ENCODE data around the gene TLR2. TPM values are rescaled to one million over a fixed set of nuclear protein-coding genes. Genes with fewer than 3 reads are reported as not detected.

The TLR2 gene
- total RNA-seq, 1 experiment from 2014 or later = 0.23 TPM

- Mint-ChIP-seq H3K27ac (ENCODE audit: low read depth, unreplicated experiment) (peak overlapping the region; percentile 83), H3K36me3 (ENCODE audit: insufficient read depth, unreplicated experiment) (no peaks in the 10 kb centered on the region), H3K4me3 (ENCODE audit: unreplicated experiment) (peak overlapping the region; percentile 15), H3K4me1 (ENCODE audit: insufficient read depth, unreplicated experiment) (peaks cover 44% of the 10 kb centered on the region), H3K27me3 (ENCODE audit: insufficient read depth, unreplicated experiment) (no peaks in the 10 kb centered on the region), H3K9me3 (ENCODE audit: unreplicated experiment) (no peaks in the 10 kb centered on the region)
- BruUV-seq (replicated peaks) = no TSS peak
- intact Hi-C loops (cut with micrococcal nuclease) = loop anchor here (5.0 kb wide), 1 partner anchor 101 kb away; no protein-coding TSS in a partner anchor
- ChIA-PET CTCF (interaction anchor here (0.5 to 2.6 kb wide), 4 partner anchors 17 to 98 kb away, joined by 3 to 17 read pairs (median 4); no protein-coding TSS in a partner anchor), POLR2A (interaction anchor here (0.6 to 2.4 kb wide), 6 partner anchors 8 to 660 kb away, joined by 3 to 8 read pairs (median 4); no protein-coding TSS in a partner anchor)
- DNase-seq (ENCODE audit: unreplicated experiment) = peak; percentile 69
- TF ChIP-seq CTCF (IDR thresholded peaks at IDR 0.05; ENCODE audit: unreplicated experiment) = no peak
Observed at GRCh38 chr4:153651587-153651986, 32.5 kb upstream of the TLR2 start.

- ChIA-PET POLR2A (interaction anchor here (0.6 to 2.4 kb wide), 11 partner anchors 9 to 659 kb away, joined by 3 to 8 read pairs (median 3); no protein-coding TSS in a partner anchor), CTCF (interaction anchor here (1.9 to 2.6 kb wide), 2 partner anchors 18 to 98 kb away, joined by 6 to 17 read pairs; no protein-coding TSS in a partner anchor)
- no peak for TF ChIP-seq CTCF (IDR thresholded peaks at IDR 0.05; ENCODE audit: unreplicated experiment)
- BruUV-seq (replicated peaks) = no TSS peak
- peak; percentile 90 for DNase-seq (ENCODE audit: unreplicated experiment)
- intact Hi-C loops (cut with micrococcal nuclease) = loop anchor here (5.0 kb wide), 1 partner anchor 100 kb away; no protein-coding TSS in a partner anchor
- H3K36me3 Mint-ChIP-seq (ENCODE audit: insufficient read depth, unreplicated experiment) = no peaks in the 10 kb centered on the region
- H3K27me3 Mint-ChIP-seq (ENCODE audit: insufficient read depth, unreplicated experiment) = no peaks in the 10 kb centered on the region
- H3K9me3 Mint-ChIP-seq (ENCODE audit: unreplicated experiment) = no peaks in the 10 kb centered on the region
- H3K4me1 Mint-ChIP-seq (ENCODE audit: insufficient read depth, unreplicated experiment) = peaks cover 46% of the 10 kb centered on the region
- H3K4me3 Mint-ChIP-seq (ENCODE audit: unreplicated experiment) = peak overlapping the region; percentile 15
- H3K27ac Mint-ChIP-seq (ENCODE audit: low read depth, unreplicated experiment) = peak overlapping the region; percentile 83
Observed at GRCh38 chr4:153652051-153652784, 31.9 kb upstream of the TLR2 start.

GRCh38 chr4:153655002-153655541 lies 29.0 kb upstream of the TLR2 start:
- Mint-ChIP-seq H3K4me3 (ENCODE audit: unreplicated experiment) (peak overlapping the region; percentile 1), H3K27ac (ENCODE audit: low read depth, unreplicated experiment) (peak overlapping the region; percentile 46), H3K9me3 (ENCODE audit: unreplicated experiment) (no peaks in the 10 kb centered on the region), H3K4me1 (ENCODE audit: insufficient read depth, unreplicated experiment) (peaks cover 46% of the 10 kb centered on the region), H3K36me3 (ENCODE audit: insufficient read depth, unreplicated experiment) (no peaks in the 10 kb centered on the region), H3K27me3 (ENCODE audit: insufficient read depth, unreplicated experiment) (no peaks in the 10 kb centered on the region)
- intact Hi-C loops (cut with micrococcal nuclease) = no loop called here
- DNase-seq (ENCODE audit: unreplicated experiment) = no peak
- ChIA-PET POLR2A (interaction anchor here (0.7 to 2.3 kb wide), 3 partner anchors 20 to 1075 kb away, joined by 3 to 7 read pairs (median 3); no protein-coding TSS in a partner anchor), CTCF (interaction anchor here (4.8 kb wide), 1 partner anchor 95 kb away, joined by 20 read pairs; no protein-coding TSS in a partner anchor)
- TF ChIP-seq CTCF (IDR thresholded peaks at IDR 0.05; ENCODE audit: unreplicated experiment) = no peak
- no TSS peak for BruUV-seq (replicated peaks)

GRCh38 chr4:153655928-153656327 lies 28.2 kb upstream of the TLR2 start:
- H3K36me3 Mint-ChIP-seq (ENCODE audit: insufficient read depth, unreplicated experiment) = no peaks in the 10 kb centered on the region
- H3K9me3 Mint-ChIP-seq (ENCODE audit: unreplicated experiment) = no peaks in the 10 kb centered on the region
- TF ChIP-seq CTCF (IDR thresholded peaks at IDR 0.05; ENCODE audit: unreplicated experiment) = no peak
- BruUV-seq (replicated peaks) = no TSS peak
- ChIA-PET CTCF (interaction anchor here (4.8 kb wide), 1 partner anchor 94 kb away, joined by 20 read pairs; no protein-coding TSS in a partner anchor), POLR2A (interaction anchor here (0.8 to 2.3 kb wide), 6 partner anchors 12 to 262 kb away, joined by 3 to 18 read pairs (median 5); no protein-coding TSS in a partner anchor)
- H3K4me1 Mint-ChIP-seq (ENCODE audit: insufficient read depth, unreplicated experiment) = peaks cover 41% of the 10 kb centered on the region
- H3K4me3 Mint-ChIP-seq (ENCODE audit: unreplicated experiment) = peak overlapping the region; percentile 13
- H3K27ac Mint-ChIP-seq (ENCODE audit: low read depth, unreplicated experiment) = peak overlapping the region; percentile 46
- peak; percentile 97 for DNase-seq (ENCODE audit: unreplicated experiment)
- intact Hi-C loops (cut with micrococcal nuclease) = loop anchor here (2.0 kb wide), 1 partner anchor 21 kb away; no protein-coding TSS in a partner anchor
- H3K27me3 Mint-ChIP-seq (ENCODE audit: insufficient read depth, unreplicated experiment) = no peaks in the 10 kb centered on the region
